Thyroid gland (tissue), 4 donors: ENCODE measurements around the gene PLCL1.

ENCODE experiments used
- POLR2A ChIP-seq, 2 donors: fragments of 450-650 bp; IDR thresholded peaks; one replicate each; pipeline ENCODE4 v1.6.1; 2017; ENCODE audit warnings: antibody characterized with exemption in 2 of 2, mild to moderate bottlenecking in 2 of 2, moderate library complexity in 1 of 2
- TF ChIP-seq, protein P1 (sequence below), 6 experiments: fragments of 200-600 bp in 3 of 6; fragments of 450-650 bp in 3 of 6; sonication (generic) in 3 of 6; IDR thresholded peaks; one replicate each; pipeline ENCODE4 v1.5.1; 2016 to 2019; ENCODE audit warnings: antibody characterized with exemption in 6 of 6, mild to moderate bottlenecking in 2 of 6, inconsistent platforms in 1 of 6, moderate library complexity in 1 of 6

DNA sequence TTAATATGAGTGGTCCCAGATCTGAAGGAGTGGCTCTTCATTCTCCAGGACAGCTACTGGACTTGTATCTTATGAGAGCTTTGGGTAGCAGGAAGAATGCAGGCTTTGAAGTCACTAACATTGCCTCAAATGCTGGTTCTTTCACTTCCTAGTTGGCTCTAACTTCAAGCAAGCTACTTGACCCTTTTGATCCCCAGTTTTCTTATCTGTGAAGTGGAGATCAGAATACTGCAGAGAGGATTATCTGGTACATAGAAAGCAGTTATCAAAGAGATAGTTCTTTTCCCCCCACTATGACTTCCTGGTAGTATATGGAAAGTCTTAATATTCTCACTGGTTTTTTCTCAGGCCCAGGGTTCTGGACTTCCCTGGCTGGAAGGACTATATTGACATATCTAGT, 3.4 kb upstream of the PLCL1 start:
- TF ChIP-seq, protein P1, sequence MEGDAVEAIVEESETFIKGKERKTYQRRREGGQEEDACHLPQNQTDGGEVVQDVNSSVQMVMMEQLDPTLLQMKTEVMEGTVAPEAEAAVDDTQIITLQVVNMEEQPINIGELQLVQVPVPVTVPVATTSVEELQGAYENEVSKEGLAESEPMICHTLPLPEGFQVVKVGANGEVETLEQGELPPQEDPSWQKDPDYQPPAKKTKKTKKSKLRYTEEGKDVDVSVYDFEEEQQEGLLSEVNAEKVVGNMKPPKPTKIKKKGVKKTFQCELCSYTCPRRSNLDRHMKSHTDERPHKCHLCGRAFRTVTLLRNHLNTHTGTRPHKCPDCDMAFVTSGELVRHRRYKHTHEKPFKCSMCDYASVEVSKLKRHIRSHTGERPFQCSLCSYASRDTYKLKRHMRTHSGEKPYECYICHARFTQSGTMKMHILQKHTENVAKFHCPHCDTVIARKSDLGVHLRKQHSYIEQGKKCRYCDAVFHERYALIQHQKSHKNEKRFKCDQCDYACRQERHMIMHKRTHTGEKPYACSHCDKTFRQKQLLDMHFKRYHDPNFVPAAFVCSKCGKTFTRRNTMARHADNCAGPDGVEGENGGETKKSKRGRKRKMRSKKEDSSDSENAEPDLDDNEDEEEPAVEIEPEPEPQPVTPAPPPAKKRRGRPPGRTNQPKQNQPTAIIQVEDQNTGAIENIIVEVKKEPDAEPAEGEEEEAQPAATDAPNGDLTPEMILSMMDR (IDR thresholded peaks at IDR 0.05) = no peak
- TF ChIP-seq POLR2A (IDR thresholded peaks at IDR 0.05) = no peak
